ENCODE measurements around the gene SLC13A2. TPM values are rescaled to one million over a fixed set of nuclear protein-coding genes. Genes with fewer than 3 reads are reported as not detected.
A peak's percentile ranks its signal among the peaks of the same experiment; 100 is the strongest.
"Not testable (repeated sequence)": the region's sequence is repeated elsewhere in the genome, so short reads cannot be mapped to it uniquely, and the experiment has no call there.

SLC13A2 gene
- total RNA-seq, 1 experiment from 2014 or later, result not detected

DNA sequence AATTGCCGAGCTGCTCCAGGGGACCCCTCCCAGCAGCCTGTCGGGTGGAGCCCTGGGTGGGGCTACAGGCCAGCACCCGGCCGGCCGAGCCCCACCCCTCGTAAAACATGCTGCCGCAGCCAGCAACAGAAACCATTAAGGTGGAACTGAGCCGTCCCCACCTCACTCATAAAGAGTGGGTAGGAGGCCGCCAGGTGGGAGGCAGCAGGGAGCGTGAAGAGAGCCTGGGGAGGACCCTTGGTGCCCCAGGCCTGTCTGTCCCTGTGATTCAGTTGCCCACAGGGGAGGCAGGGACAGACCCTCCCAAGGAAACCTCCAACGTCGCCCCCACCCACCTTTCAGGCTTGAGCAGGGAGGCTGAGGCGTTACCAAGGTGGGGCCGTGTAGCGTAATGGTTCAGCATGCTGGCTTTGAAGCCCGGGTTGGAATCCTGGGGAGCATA is 41.1 kb downstream of the SLC13A2 start:
- no peak for DNase-seq (ENCODE audit: low read depth)

DNA sequence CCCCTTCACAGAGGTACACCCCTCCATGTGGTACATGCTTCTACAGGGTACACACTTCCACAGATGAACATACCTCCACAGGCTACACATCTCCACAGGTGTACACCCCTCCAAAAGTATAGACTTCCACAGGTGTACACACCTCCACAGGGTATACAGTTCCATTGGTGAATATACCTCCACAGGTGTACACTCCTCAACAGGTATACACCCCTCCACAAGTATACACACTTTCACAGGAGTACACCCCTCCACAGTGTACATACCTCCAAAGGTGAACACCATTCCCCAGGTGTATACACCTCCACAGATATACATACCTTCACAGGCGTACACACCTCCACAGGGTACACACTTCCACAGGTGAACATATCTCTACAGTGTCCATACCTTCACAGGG is 42.1 kb downstream of the SLC13A2 start:
- no peak for DNase-seq (ENCODE audit: low read depth)

DNA sequence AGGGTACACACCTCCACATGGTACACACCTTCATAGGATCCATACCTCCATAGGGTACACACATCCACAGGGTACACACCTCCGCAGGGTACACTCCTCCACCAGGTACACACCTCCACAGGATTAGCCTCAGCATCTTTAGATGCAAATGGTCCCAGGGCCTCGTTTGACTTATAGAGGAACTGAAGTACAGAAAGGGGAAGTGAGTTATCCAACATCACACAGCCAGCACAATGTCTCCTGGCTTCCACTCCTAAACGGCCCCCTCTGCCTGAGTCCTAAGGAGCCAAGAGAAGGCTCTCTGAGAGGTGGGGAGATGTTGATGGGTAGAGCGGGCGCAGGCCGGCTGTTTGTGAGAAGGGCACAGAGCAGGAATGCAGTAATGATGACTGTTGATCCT is 44.7 kb downstream of the SLC13A2 start:
- no peak for DNase-seq (ENCODE audit: low read depth)

DNA sequence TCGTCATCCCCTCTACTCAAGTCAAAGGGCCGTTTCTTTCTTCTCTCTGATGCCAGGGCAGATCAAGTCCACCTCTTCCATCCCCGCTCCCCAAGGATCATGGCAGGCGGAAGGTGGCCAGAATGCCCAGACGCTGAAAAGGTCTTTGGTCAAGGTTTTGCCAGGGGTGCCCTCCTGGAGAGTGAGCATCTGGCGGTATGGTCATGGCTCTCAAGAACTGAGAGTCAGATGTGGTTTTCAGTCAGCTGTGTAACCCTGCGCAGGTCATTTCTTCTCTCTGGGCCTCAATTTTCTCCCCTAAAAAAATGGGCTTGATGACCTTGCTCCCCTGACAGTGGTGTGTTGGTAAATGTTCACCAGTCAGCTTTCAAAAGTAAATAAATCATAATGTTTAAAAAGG is 45.1 kb downstream of the SLC13A2 start:
- no peak for DNase-seq (ENCODE audit: low read depth)

DNA sequence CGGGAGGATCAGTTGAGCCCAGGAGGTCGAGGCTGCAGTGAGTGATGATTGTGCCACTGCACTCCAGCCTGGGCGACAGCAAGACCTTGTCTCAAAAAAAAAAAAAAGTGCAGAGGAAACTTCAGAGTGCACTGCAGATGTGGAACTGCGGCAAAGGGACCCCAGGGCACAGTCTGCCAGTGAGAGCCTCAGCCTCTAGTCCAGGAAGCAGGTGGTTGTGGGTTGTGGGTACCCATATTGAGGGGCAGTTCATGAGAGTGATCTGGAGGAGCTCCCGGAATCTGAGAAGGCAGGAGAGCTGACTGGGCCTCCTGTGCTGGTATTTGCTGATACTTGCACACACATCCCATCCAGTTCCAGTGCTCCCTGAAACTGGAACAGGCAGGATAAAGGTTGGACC is 45.8 kb downstream of the SLC13A2 start:
- DNase-seq (ENCODE audit: low read depth), result no peak

DNA sequence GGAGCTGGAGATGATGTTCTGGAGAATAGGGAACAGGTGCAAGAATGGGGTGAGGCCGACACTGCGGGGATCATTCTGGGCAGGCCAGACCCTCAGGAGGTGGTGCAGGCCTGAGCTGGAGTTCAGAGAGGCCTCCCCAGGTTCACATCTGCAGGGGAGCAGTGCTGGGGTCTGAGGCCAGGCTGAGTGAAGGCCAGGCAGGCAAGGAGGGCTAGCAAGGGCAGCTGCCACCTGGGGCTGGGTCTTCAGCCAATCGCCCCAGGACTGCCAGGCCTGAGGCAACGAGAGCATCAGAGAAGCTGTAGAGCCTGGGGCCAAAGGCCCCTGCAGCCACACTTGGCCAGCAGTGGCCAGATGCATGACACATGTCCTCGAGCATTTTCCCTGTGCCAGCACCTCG is 47.2 kb downstream of the SLC13A2 start:
- DNase-seq (ENCODE audit: low read depth), result no peak

DNA sequence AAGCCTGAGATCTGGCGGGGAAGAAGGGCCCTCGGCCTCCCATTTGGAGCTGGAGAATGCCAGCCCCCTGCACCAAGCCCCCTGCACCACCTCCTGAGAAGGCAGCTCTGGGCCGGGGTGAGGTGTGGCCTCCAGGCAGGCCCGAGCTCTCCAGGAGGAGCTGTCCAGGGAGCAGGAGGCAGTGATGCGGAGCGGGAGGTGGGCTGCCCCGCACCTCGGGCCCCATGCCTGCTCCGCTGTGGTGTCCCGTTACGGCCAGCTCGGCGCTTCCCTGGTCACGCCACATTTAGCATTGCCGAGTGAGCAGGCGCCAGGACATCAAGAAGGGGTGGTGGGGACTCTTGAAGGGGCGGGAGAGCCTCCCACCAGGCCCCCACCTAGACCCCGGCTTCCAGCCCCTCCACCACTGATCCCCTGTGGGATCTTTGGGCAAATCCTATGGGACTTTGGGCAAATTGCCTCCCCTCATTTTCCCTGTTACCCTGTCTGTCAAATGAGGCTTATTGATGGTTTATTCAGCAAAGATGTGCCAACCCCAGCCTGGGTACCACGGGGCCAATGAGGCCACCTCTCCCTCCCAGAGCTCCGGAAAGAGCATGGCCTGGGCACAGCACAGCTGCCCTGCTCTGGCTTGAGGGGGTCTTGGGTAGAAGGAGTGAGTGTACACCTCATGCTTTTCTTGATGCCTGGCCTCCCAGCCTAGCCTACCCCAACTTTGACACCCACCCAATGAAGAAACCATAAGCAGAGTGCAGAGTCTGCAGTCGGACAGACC is 48.1 kb downstream of the SLC13A2 start:
- no peak for DNase-seq (ENCODE audit: low read depth)

DNA sequence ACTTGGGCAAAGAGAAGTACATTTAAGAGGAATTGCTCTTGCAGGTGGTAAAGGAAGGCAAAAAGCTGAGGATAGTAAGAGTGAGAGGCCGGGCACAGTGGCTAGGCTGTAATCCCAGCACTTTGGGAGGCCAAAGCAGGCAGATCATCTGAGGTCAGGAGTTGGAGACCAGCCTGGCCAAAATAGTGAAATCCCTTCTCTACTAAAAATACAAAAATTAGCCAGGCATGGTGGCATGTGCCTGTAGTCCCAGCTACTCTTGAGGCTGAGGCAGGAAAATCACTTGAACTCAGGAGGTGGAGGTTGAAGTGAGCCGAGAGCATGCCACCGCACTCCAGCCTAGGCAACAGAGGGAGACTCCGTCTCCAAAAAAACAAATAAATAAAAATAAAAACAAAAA is 48.8 kb downstream of the SLC13A2 start:
- not testable (repeated sequence) for DNase-seq (ENCODE audit: low read depth)

DNA sequence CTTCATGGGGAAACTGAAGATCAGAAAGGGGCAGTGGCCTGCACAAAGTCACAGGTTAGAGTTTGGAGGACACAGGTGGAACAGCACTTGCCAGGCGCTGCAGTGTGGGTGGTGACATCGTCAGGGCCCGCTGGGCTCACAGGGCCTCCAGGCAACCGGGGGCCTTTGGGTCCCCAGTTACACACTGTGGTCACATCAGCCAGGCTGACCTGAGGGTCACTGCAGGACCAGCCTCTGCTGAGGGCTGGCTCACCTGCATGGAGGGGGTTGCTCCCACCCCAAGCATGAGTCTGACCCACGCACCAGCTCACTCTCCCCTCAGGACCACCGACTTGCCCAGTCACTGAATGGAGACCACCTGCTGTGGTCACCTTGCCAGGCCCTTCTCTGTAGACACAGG is 49.7 kb downstream of the SLC13A2 start:
- no peak for DNase-seq (ENCODE audit: low read depth)

DNA sequence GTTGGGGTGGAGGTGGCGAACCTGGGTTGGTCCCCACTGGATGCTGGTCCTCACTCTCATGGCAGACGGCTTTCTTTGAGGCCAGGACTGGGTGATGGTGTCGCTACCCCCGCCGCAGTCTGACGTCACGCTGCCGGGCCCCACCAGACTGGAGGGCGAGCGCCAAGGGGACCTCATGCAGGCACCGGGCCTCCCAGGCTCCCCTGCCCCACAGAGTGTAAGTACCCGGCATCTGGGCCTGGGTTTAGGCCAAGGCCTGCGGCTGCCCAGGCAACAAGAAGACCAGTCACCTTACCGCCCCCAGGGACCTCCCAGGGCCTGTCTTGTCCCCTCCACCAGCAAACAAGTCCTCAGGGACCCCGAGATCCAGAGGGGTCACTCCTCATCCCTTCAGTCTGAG is 50.4 kb downstream of the SLC13A2 start:
- DNase-seq (ENCODE audit: low read depth), result no peak

DNA sequence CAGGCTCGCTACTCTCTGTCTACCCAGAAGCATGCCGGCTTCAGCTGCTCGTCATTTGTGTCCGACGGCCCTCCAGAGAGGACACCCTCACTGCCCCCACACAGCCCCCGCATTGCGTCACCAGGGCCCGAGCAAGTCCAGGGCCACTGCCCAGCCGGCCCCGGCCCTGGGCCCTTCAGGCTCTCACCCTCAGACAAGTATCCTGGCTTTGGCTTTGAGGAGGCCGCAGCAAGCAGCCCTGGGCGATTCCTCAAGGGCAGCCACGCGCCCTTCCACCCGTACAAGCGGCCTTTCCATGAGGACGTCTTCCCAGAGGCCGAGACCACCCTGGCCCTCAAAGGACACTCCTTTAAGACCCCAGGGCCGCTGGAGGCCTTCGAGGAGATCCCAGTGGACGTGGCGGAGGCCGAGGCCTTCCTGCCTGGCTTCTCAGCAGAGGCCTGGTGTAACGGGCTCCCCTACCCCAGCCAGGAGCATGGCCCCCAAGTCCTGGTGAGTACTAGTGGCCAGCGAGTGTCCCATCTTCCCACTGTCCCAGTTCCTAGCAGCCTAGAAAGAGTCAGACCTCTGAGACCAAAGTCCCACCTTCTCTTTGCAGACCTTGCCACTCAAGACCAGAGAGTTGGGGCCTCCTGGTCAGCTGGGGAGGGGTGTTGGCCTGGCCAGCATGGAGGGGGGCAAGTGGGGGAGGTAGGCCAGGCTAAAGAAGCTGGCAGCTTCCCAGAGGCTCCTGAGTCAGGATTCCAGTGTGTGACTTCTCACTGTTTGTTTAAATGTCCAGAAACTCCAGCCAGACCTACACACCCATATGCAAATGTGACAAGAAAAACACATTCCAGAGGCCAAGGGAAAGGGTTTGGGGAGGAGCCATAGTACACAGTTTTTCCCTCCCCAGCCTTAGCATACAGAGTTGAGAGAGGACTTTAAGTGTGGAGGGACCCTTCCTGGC is 51.3 kb downstream of the SLC13A2 start:
- peak; percentile 80 for DNase-seq (ENCODE audit: low read depth)

DNA sequence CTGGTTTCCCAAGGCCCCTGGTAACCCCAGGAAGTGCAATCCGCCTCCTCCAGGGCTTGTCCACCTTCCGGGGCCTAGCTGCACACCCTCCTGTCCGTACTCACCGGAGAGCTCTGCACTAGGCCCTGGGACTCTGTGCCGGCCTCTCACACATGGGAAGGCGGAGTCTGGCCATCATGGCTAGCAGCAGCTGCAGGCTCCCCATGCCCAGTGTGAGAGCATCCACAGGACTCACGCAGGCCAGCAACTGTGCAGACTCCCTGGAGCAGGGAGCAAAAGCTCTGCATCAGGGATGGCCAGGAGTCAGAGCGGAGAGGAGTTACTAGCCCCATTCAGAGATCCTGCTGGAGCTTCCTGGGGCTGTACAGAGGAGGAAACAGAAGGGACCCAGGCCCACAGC is 52.9 kb downstream of the SLC13A2 start:
- no peak for DNase-seq (ENCODE audit: low read depth)

DNA sequence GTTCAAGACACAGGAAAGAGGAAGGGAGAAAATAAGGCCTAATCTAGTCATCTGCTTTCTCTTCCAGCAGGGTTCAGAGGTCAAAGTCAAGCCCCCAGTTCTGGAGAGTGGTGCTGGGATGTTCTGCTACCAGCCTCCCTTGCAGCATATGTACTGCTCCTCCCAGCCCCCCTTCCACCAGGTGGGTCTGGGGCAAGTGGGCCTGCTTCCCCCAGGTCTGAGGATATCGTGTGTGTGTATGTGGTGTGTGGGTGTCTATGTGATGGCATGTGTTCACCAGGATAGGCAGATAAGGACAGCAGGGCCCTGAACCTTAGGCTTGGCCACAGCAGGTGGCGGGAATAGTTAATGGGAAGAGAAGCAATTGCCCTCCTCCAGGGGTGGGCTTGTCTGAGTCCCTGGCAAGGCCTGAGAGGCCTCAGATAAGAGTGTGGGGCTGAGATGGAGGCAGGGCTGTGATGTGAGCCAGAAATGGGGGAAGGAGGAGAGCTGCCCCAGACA is 53.8 kb downstream of the SLC13A2 start:
- no peak for DNase-seq (ENCODE audit: low read depth)

DNA sequence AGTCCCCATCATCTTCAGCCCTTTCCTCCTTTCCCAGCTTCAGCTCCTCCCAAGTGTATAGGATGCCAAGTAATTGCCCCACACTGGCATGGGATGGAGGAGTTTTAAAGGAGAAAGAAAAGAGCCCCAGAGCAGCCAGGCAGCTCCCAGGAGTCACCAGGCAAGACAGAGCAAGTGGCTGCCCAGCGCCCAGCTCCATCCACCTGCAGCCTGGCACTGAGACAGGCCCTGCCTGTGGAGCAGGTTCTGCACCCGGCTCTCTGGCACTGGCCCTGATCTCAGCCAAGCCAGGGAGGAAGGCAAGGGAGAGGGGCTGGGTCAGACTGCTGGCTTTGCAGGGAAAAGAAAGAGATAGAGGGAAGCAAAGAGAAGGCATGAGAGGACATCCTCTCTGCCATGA is 54.4 kb downstream of the SLC13A2 start:
- DNase-seq (ENCODE audit: low read depth), result no peak

DNA sequence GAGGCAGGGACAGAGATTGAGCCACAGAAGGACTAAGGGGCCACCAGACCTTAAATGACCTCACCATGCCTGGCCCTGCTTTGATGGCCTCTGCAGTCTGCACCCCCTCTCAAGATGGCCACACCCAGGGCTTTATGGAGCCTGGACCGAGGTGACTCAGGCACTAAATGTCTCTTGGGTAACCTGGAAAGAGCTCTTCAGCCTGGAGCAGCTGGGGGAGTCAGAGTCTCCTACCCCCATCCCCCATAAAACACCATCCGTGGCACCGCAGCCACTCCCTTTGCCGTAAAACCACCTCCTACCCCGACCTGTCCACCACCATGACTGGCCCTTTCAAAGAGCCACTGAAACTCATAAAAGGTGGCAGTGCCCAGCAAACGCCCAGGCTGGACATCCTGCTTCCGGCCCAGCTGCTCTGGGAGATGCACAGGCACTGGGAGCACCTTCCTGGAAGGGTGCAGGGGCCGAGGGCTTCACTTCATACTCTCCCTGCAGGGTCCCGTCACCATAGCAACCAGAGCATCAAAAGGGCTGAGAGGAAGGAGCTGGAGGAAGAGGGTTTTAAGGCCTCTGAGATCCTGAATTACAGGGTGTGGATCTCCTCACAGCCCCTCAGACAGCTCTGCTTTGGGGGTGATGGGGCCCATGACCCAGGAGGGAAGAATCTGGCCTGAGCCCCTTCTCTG is 55.0 kb downstream of the SLC13A2 start:
- DNase-seq (ENCODE audit: low read depth), result peak; percentile 70

DNA sequence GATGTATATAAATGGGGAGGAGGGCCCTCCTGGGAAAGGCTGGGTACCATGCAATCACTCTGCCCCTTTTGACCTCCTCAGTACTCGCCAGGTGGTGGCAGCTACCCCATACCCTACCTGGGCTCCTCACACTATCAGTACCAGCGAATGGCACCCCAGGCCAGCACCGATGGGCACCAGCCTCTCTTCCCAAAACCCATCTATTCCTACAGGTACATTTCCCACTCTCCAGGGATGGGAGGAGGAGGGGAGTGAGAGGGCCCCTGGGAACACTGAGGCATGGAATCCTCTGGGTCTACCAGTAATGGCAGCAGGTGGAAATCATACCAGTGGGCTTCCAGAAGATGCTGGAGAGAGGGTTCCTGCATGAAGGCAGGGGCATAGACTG is 55.6 kb downstream of the SLC13A2 start:
- DNase-seq (ENCODE audit: low read depth), result no peak

DNA sequence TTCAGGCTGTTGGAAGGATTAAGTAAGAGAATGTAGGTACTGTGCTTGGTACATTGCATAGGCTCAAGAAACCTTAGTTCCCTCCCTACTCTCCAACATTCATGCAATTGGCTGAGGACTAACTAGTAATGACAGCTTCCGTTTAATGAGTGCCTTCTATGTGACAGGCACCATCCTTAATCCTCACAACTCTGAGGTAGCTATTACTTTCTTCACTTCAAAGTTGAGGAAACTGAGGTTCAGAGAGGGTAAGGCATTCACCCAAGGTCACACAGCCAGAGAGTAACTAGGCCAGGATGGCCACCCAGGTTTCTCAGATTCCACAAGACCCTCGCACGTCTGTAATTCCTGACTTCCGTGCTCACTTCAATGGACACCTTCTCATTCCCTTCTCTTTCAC is 56.8 kb downstream of the SLC13A2 start:
- DNase-seq (ENCODE audit: low read depth), result no peak

DNA sequence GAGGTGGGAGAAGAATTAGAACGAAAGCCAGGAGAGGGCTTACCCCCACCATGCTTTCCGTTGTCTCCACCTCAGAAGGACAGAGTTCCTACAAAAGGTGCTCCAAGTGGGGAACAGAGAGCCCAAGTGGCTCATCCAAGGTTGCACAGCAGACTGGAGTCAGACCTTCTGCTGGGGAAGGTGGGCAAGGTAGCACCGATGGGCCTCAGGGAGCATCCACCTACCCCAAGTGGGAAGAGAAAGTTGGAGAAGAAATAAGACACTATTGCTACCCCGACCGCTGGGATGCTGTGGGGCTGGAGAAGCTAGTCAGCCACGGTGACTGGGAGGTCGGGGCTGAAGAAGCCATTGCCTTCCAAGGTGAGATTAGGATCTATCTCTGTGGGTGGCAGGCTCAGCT is 57.5 kb downstream of the SLC13A2 start:
- DNase-seq (ENCODE audit: low read depth), result no peak

DNA sequence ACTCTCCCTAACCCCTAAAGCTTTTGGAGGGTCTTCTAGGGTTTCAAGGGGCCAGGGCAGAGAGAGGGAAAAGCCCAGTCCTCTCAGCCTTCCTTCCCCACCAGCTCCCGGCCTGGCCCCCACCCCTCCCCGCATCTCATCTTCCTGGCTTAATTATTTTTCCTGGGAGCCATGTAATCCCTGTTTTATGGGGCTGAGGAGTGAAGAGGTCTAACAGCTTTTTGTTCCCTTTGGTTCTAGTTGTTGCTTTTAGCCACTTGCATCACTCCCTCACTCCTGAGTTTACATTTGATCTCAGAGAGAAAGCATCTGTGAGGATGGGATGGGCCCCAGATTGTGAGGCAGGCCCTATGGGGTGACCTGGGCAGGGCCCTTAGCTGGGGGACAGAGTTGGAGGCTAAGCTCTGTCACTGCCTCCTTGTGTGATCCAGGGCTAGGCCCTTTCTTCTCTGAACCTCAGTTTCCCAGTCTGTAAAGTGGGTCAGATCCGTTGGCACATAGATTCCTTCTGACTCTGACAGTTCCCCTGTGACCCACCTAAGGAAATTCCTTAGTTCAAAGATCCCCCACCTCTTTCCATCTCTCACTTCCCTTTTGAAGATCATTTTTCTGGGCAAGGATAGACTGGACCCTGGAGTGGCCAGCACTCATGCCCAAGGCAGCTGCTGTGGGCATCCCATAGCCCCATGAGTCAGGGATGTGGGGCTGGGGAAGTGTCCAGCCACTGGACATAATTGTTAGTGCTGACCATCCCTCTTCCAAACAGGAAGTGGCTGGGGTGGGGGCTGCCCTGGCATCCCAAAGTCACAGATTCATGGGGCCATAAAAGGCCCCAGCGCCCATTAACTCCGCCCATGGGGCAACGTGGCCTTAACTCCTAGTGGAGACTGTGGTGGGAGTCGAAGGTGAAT is 58.9 kb downstream of the SLC13A2 start:
- peak; percentile 88 for DNase-seq (ENCODE audit: low read depth)

DNA sequence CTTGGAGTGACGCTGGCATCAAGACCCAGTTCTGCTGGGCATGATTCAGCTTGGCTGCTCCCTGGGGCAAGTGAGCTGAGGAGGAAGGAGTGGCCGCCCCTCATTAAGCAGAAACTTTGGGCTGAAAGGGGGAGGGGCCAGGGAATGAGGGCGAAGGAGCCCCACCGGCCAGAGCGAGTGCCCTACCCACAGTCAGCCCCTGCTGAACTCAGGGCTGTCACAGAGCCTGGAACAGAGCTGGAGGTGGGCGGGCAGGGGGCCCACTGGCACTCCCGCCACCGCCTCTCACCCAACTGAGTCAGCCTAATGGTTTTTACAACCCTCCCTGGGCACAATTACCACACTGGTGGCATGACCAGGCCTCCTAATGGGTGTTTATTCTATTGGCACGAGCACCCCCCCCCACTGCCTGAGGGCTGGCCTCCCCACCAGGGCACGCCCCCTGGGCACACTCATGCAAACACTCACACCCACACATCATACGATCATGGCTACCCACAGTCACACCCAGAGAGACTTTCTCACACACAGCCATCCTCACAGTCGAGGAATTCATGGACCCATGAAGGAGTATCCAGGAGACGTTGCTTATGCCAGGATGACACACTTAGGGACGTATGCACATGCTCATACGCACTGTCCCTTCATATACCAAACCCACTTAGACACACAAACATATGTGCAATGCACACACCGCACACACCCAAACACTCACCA is 59.8 kb downstream of the SLC13A2 start:
- peak; percentile 85 for DNase-seq (ENCODE audit: low read depth)

Data from M059J (cell line).